Osteocyte (in vitro differentiated cells): ENCODE results near the gene TCP11L2. TPM values are rescaled to one million over a fixed set of nuclear protein-coding genes. Genes with fewer than 3 reads are reported as not detected.

Experiments
- DNase-seq: peaks from one replicate; pipeline ENCODE4 v3.0.0; 2021; ENCODE audit warnings: mixed read lengths; ENCODE audit not compliant: unreplicated experiment; ENCODE audit errors: extremely low spot score
- H3K27ac Mint-ChIP-seq: one replicate; pipeline ENCODE4 v1.8.0; 2021; ENCODE audit warnings: mild to moderate bottlenecking, mixed read lengths; ENCODE audit not compliant: unreplicated experiment
- H3K27me3 Mint-ChIP-seq: one replicate; pipeline ENCODE4 v1.8.0; 2021; ENCODE audit warnings: mixed read lengths; ENCODE audit not compliant: unreplicated experiment
- H3K36me3 Mint-ChIP-seq: one replicate; pipeline ENCODE4 v1.8.0; 2021; ENCODE audit warnings: mixed read lengths; ENCODE audit not compliant: unreplicated experiment
- H3K4me1 Mint-ChIP-seq: one replicate; pipeline ENCODE4 v1.8.0; 2021; ENCODE audit warnings: mixed read lengths; ENCODE audit not compliant: unreplicated experiment
- H3K4me3 Mint-ChIP-seq: one replicate; pipeline ENCODE4 v1.8.0; 2021; ENCODE audit warnings: mild to moderate bottlenecking, moderate library complexity, mixed read lengths; ENCODE audit not compliant: unreplicated experiment
- H3K9me3 Mint-ChIP-seq: one replicate; pipeline ENCODE4 v1.8.0; 2021; ENCODE audit warnings: mixed read lengths; ENCODE audit not compliant: unreplicated experiment
- total RNA-seq: library from RNA; stranded (reverse); gene quantifications from 2 replicates; pipeline ENCODE4 v1.2.1, GENCODE V29; 2021
- TF ChIP-seq, protein P1 (sequence below): fragments of 200-600 bp; sonication (generic); IDR thresholded peaks from 2 replicates; pipeline ENCODE4 v1.5.0; 2021; ENCODE audit warnings: antibody characterized with exemption, mild to moderate bottlenecking, moderate library complexity

TCP11L2 gene
- total RNA-seq, 1 donor from 2014 or later, result 42.7 TPM

DNA sequence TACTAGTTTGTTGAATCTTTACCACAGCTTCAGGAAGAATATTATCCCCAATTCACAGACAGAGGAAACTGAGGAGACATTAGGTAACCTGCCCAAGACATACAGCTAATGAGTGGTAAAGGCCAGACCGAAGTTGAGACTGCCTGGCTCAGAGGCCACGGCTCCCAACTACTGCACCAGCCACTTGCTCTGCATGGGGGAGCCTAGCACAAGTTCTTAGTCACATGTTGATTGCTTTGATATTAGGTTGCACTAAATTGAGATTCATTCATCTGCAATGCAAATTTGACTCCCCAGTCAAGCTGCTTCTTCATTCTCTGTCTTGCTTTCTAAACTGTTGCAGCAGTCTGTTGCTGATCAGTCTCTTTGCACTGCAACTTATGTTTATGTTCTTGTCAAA lies 29.1 kb downstream of the TCP11L2 start:
- Mint-ChIP-seq H3K4me3 (no peak overlapping the region), H3K9me3 (peaks cover 4% of the 10 kb centered on the region), H3K36me3 (peaks cover 51% of the 10 kb centered on the region), H3K27ac (no peak overlapping the region), H3K4me1 (no peaks in the 10 kb centered on the region), H3K27me3 (no peaks in the 10 kb centered on the region)
- TF ChIP-seq, protein P1, sequence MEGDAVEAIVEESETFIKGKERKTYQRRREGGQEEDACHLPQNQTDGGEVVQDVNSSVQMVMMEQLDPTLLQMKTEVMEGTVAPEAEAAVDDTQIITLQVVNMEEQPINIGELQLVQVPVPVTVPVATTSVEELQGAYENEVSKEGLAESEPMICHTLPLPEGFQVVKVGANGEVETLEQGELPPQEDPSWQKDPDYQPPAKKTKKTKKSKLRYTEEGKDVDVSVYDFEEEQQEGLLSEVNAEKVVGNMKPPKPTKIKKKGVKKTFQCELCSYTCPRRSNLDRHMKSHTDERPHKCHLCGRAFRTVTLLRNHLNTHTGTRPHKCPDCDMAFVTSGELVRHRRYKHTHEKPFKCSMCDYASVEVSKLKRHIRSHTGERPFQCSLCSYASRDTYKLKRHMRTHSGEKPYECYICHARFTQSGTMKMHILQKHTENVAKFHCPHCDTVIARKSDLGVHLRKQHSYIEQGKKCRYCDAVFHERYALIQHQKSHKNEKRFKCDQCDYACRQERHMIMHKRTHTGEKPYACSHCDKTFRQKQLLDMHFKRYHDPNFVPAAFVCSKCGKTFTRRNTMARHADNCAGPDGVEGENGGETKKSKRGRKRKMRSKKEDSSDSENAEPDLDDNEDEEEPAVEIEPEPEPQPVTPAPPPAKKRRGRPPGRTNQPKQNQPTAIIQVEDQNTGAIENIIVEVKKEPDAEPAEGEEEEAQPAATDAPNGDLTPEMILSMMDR, result no peak
- DNase-seq, result no peak

DNA sequence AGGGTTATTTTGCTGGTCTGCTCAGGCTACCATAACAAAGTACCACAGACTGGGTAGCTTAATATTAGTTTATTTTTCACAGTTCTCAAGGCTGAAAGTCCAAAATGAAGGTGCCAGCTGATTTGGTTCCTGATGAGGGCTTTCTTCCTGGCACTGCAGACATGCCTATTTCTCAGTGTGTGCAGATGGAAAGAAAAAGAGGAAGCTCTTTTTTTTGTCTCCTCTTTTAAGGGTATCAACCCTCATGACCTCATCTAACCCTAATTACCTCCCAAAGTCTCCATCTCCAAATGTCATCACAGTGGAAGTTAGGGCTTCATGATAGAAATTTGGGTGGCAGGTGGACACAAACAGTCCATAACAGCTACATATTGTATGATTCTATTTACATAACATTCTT lies 30.0 kb downstream of the TCP11L2 start:
- Mint-ChIP-seq H3K27me3 (no peaks in the 10 kb centered on the region), H3K27ac (no peak overlapping the region), H3K9me3 (peaks cover 4% of the 10 kb centered on the region), H3K4me3 (no peak overlapping the region), H3K4me1 (no peaks in the 10 kb centered on the region), H3K36me3 (peaks cover 56% of the 10 kb centered on the region)
- TF ChIP-seq, protein P1, result no peak
- DNase-seq, result no peak

DNA sequence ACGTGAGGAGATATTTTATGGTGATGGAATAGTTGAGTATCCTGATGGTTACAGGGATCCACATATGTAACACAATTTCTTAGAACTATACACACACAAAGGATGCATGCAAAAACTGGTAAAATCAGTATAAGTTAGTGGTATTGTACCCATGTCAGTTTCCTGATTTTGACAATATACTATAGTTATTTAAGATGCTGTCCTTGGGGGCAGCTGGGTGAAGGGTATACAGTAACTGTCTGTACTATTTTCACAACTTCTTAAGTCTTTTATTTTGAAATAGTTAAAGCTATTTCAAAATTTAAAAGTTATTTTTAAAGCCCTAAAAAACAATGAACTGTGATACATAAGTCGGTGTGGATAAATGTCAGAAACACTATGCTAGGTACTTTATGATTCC lies 30.5 kb downstream of the TCP11L2 start:
- no peak overlapping the region for H3K4me3 Mint-ChIP-seq
- H3K27ac Mint-ChIP-seq, result no peak overlapping the region
- no peaks in the 10 kb centered on the region for H3K4me1 Mint-ChIP-seq
- H3K36me3 Mint-ChIP-seq, result peaks cover 60% of the 10 kb centered on the region
- H3K9me3 Mint-ChIP-seq, result peaks cover 4% of the 10 kb centered on the region
- no peak for DNase-seq
- TF ChIP-seq, protein P1, result no peak
- no peaks in the 10 kb centered on the region for H3K27me3 Mint-ChIP-seq

DNA sequence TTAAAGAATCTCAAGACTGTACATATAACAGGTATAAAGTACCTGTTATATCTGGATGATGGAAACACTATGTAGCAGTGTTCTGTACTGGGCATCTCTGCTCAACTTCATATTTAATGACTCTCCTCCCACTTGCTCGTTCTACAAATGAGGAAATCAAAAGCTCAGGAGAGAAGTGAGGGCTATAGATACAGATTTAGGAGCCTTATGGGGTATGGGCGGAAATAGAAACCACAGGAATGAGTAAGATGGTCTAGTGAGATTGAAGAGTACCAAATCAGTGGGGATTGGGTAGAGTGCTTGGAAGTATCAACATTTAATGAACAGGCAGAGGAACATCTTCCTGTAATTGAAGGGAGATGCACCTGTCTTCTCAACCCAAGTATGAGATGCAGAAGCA lies 31.2 kb downstream of the TCP11L2 start:
- Mint-ChIP-seq H3K36me3 (peaks cover 56% of the 10 kb centered on the region), H3K4me1 (no peaks in the 10 kb centered on the region), H3K4me3 (no peak overlapping the region), H3K27ac (no peak overlapping the region), H3K27me3 (no peaks in the 10 kb centered on the region), H3K9me3 (peaks cover 4% of the 10 kb centered on the region)
- DNase-seq, result no peak
- TF ChIP-seq, protein P1, result no peak

DNA sequence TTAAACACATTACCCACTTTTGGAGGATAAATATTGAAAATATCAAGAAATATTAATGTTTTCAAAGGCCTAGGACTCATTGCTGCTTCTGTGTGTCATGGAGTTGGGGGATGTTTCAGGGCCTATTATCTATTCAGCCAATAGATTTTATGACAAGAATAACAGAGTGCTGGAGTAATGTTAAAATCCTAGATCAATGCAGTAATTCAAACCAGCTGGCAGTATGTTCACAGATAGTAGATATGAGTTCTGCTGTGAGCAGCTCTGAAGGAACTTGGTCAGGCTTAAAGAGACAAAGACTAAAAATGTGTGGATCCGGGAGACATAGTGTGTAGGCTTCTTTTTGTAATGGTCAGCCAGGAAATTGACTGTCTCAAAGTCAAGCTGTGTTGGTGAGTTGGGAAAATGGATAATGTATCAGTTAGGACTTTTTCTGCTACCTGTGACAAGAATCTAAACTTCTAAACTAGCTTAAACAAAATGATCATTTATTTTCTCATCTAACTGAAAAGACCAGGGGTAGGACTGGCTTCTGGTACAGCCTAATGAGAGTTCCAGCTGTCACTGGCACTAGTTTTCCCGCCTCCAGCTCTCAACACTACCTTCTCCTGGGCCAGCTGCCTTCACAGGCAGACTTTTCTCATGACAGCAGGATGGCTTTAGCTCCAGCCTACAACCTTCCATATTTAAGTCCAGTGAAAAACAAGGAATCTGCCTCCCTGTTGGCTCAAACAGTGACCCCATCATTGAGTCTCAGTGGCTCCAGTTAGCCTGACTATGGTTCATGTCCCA lies 38.7 kb downstream of the TCP11L2 start:
- no peak overlapping the region for H3K4me3 Mint-ChIP-seq
- H3K27ac Mint-ChIP-seq, result no peak overlapping the region
- TF ChIP-seq, protein P1, result no peak
- peaks cover 10% of the 10 kb centered on the region for H3K4me1 Mint-ChIP-seq
- peaks cover 51% of the 10 kb centered on the region for H3K36me3 Mint-ChIP-seq
- DNase-seq, result no peak
- H3K27me3 Mint-ChIP-seq, result no peaks in the 10 kb centered on the region
- no peaks in the 10 kb centered on the region for H3K9me3 Mint-ChIP-seq
